ENCODE measurements around the gene MED13L. TPM values are rescaled to one million over a fixed set of nuclear protein-coding genes. Genes with fewer than 3 reads are reported as not detected.

MED13L gene
- total RNA-seq, 4 donors from 2014 or later = 173 to 222 (median 192) TPM

GRCh38 chr12:116062698-116063097 is 214.8 kb downstream of the MED13L start:
- ATAC-seq = peak; percentile 41
- Histone ChIP-seq H3K9me3 (no peaks in the 10 kb centered on the region), H3K4me3 (no peak overlapping the region), H3K36me3 (no peaks in the 10 kb centered on the region), H3K4me1 (peaks cover 10 to 79% (median 11%) of the 10 kb centered on the region in 3 donors), H3K27ac (peak overlapping the region in 1 of 4 donors; percentile 13), H3K27me3 (no peaks in the 10 kb centered on the region)
- no peak for TF ChIP-seq POLR2AphosphoS5 (IDR thresholded peaks at IDR 0.05)
- no peak for TF ChIP-seq POLR2A (IDR thresholded peaks at IDR 0.05)
- no peak for TF ChIP-seq CTCF (IDR thresholded peaks at IDR 0.05)
- no peak for TF ChIP-seq EP300 (IDR thresholded peaks at IDR 0.05)
- 92 to 100% methylated on average over 1 to 2 of the region's 4 CpGs for WGBS, 2 donors (ENCODE audit: low coverage in 1 of 2)

- no peak for ATAC-seq
- no peaks in the 10 kb centered on the region for H3K27me3 ChIP-seq
- H3K9me3 ChIP-seq = no peaks in the 10 kb centered on the region
- WGBS, 2 donors (ENCODE audit: low coverage in 1 of 2) = 38 to 60% methylated on average over 2 of the region's 2 CpGs
- TF ChIP-seq EP300 (IDR thresholded peaks at IDR 0.05) (no peak), POLR2AphosphoS5 (IDR thresholded peaks at IDR 0.05) (no peak), POLR2A (IDR thresholded peaks at IDR 0.05) (no peak), CTCF (IDR thresholded peaks at IDR 0.05) (no peak)
- no peaks in the 10 kb centered on the region for H3K36me3 ChIP-seq
- H3K4me1 ChIP-seq = peaks cover 4 to 84% (median 4%) of the 10 kb centered on the region in 3 donors
- H3K27ac ChIP-seq = no peak overlapping the region
- H3K4me3 ChIP-seq = no peak overlapping the region
Observed at GRCh38 chr12:116060764-116061163, 216.7 kb downstream of the MED13L start.

DNA sequence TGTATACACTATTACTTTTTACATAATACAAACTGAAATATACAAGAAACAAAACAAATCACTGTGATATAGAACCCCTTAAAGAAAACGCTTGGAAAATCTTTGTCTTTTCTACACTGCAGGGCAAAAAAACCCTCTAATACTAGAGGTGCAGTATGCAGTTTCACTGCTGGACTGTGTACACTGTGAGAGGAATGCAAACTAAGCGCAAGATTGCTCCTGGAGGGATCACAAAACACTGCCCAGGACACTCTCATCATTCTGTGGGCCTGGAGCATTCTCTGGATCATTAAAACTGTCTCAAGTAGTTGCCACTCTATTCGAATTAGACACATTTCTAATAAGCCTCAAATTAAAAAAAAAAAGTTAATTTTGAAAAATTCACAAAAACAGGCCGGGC is 217.6 kb downstream of the MED13L start:
- 30 to 94% methylated on average over 2 to 4 of the region's 4 CpGs for WGBS, 2 donors (ENCODE audit: low coverage in 1 of 2)
- H3K27ac ChIP-seq = no peak overlapping the region

GRCh38 chr12:116058574-116058973 is 218.9 kb downstream of the MED13L start:
- H3K27me3 ChIP-seq = no peaks in the 10 kb centered on the region
- WGBS, 2 donors (ENCODE audit: low coverage in 1 of 2) = 43 to 52% methylated on average over 3 of the region's 3 CpGs
- TF ChIP-seq POLR2AphosphoS5 (IDR thresholded peaks at IDR 0.05) (no peak), EP300 (IDR thresholded peaks at IDR 0.05) (no peak), CTCF (IDR thresholded peaks at IDR 0.05) (no peak), POLR2A (IDR thresholded peaks at IDR 0.05) (no peak)
- H3K36me3 ChIP-seq = no peaks in the 10 kb centered on the region
- H3K4me3 ChIP-seq = no peak overlapping the region
- no peak overlapping the region for H3K27ac ChIP-seq
- no peak for ATAC-seq
- H3K4me1 ChIP-seq = peaks cover 3 to 77% (median 5%) of the 10 kb centered on the region in 3 donors
- H3K9me3 ChIP-seq = no peaks in the 10 kb centered on the region

More for the DNA sequence above, 217.6 kb downstream of the MED13L start:
- Histone ChIP-seq H3K9me3 (no peaks in the 10 kb centered on the region), H3K4me1 (peaks cover 0 to 77% (median 0%) of the 10 kb centered on the region in 3 donors), H3K4me3 (no peak overlapping the region), H3K27me3 (no peaks in the 10 kb centered on the region), H3K36me3 (no peaks in the 10 kb centered on the region)
- ATAC-seq = no peak
- no peak for TF ChIP-seq POLR2A (IDR thresholded peaks at IDR 0.05)

GRCh38 chr12:116057356-116057755 is 220.1 kb downstream of the MED13L start:
- TF ChIP-seq POLR2A (IDR thresholded peaks at IDR 0.05) (no peak), EP300 (IDR thresholded peaks at IDR 0.05) (no peak), POLR2AphosphoS5 (IDR thresholded peaks at IDR 0.05) (no peak), CTCF (IDR thresholded peaks at IDR 0.05) (no peak)
- Histone ChIP-seq H3K4me3 (no peak overlapping the region), H3K9me3 (no peaks in the 10 kb centered on the region), H3K4me1 (peaks cover 7 to 77% (median 10%) of the 10 kb centered on the region in 3 donors), H3K27me3 (no peaks in the 10 kb centered on the region), H3K36me3 (no peaks in the 10 kb centered on the region), H3K27ac (no peak overlapping the region)
- ATAC-seq = no peak
- WGBS, 2 donors (ENCODE audit: low coverage in 1 of 2) = 79 to 84% methylated on average over 3 of the region's 3 CpGs
